ENCODE measurements around the gene BDH2. TPM values are rescaled to one million over a fixed set of nuclear protein-coding genes. Genes with fewer than 3 reads are reported as not detected.
A peak's percentile ranks its signal among the peaks of the same experiment; 100 is the strongest.

The BDH2 gene
- total RNA-seq, 1 donor, result 36.6 TPM

DNA sequence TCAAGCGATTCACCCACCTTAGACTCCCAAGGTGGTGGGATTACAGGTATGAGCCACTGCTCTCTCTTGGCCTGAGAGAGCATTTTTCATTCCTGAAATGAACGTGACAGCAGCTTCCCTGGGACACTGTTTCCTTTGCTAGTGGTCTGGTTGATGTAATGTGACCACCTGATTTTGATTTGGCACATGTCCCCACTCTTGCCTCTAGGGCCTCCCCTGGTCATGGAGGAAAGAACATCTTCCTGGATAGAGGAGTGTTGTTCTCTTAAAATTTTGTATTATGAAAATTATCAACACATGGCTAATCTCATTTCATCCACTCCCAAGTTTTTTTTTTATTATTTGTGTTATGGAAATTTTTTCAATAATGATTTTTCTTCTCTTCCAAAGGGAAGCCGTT, 46.9 kb downstream of the BDH2 start:
- DNase-seq (ENCODE audit: insufficient read length, low spot score, missing footprints), result no peak
- TF ChIP-seq, protein P1, sequence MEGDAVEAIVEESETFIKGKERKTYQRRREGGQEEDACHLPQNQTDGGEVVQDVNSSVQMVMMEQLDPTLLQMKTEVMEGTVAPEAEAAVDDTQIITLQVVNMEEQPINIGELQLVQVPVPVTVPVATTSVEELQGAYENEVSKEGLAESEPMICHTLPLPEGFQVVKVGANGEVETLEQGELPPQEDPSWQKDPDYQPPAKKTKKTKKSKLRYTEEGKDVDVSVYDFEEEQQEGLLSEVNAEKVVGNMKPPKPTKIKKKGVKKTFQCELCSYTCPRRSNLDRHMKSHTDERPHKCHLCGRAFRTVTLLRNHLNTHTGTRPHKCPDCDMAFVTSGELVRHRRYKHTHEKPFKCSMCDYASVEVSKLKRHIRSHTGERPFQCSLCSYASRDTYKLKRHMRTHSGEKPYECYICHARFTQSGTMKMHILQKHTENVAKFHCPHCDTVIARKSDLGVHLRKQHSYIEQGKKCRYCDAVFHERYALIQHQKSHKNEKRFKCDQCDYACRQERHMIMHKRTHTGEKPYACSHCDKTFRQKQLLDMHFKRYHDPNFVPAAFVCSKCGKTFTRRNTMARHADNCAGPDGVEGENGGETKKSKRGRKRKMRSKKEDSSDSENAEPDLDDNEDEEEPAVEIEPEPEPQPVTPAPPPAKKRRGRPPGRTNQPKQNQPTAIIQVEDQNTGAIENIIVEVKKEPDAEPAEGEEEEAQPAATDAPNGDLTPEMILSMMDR (IDR thresholded peaks at IDR 0.05; ENCODE audit: extremely low read depth, low read depth, low read length), result no peak
- Histone ChIP-seq H3K27me3 (ENCODE audit: insufficient read depth, low read length) (no peaks in the 10 kb centered on the region), H3K4me2 (ENCODE audit: insufficient read depth, low read length) (no peak overlapping the region), H3K4me3 (ENCODE audit: insufficient read depth, low read length) (no peak overlapping the region), H3K27ac (ENCODE audit: low read depth, low read length) (no peak overlapping the region), H3K4me1 (ENCODE audit: insufficient read depth, low read length) (peaks cover 4% of the 10 kb centered on the region), H4K20me1 (ENCODE audit: insufficient read depth, low read length) (no peaks in the 10 kb centered on the region), H3K9me3 (ENCODE audit: low read depth, low read length) (no peaks in the 10 kb centered on the region), H2AFZ (ENCODE audit: low read length) (no peak overlapping the region), H3K36me3 (ENCODE audit: insufficient read depth, low read length) (no peaks in the 10 kb centered on the region), H3K79me2 (ENCODE audit: insufficient read depth, low read length) (no peaks in the 10 kb centered on the region)

DNA sequence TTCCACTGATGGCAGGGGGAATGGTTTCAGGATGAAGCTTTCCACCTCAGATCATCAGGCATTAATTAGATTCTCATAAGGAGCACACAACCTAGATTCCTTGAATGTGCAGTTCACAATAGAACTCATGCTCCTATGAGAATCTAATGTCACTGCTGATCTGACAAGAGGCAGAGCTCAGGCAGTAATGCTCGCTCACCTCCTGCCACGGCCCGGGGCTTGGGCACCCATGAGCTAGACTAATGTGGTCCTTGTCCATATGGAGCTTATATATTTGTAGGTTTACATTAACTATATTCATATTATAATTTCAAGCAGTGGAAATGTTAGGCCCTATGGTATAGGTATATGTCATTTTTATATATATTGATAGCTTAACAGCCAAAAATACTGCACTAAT, 47.5 kb downstream of the BDH2 start:
- Histone ChIP-seq H3K4me3 (ENCODE audit: insufficient read depth, low read length) (no peak overlapping the region), H4K20me1 (ENCODE audit: insufficient read depth, low read length) (no peaks in the 10 kb centered on the region), H3K4me1 (ENCODE audit: insufficient read depth, low read length) (peaks cover 4% of the 10 kb centered on the region), H3K9me3 (ENCODE audit: low read depth, low read length) (no peaks in the 10 kb centered on the region), H3K36me3 (ENCODE audit: insufficient read depth, low read length) (no peaks in the 10 kb centered on the region), H3K4me2 (ENCODE audit: insufficient read depth, low read length) (no peak overlapping the region), H3K27ac (ENCODE audit: low read depth, low read length) (no peak overlapping the region), H3K79me2 (ENCODE audit: insufficient read depth, low read length) (no peaks in the 10 kb centered on the region), H3K27me3 (ENCODE audit: insufficient read depth, low read length) (no peaks in the 10 kb centered on the region), H2AFZ (ENCODE audit: low read length) (no peak overlapping the region)
- DNase-seq (ENCODE audit: insufficient read length, low spot score, missing footprints), result no peak
- TF ChIP-seq, protein P1 (IDR thresholded peaks at IDR 0.05; ENCODE audit: extremely low read depth, low read depth, low read length), result no peak

DNA sequence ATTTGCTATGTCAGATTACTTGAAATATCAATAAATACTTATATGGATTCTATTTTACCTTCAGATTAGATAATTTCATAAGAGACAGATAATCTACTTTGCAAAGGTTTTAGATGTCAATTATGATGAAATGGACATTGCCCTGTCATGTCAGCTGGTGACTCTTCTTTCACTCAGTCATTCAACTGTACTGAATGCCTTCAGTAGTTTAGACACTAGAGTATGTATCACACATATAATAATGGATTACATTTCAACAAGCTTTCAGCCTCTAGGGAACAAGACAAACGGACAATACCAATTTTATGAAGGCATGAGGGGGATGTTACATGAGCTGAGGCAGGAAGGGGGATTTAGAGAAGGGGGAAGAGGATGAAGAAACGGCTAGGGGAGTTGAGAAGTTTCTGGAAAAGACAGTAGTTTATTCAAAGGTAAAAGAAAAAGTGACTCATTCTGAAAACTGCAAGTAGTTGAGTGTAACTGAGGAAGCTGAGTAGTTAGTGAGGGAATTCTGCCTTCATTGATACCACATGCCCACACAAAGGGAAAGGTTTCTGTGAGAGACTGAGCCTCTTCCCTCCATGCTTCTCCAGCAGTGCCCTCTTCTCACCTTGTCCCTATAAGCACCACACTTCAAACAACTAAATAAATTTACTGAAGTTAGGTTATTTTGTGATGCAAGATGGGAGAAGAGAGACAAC, 48.7 kb downstream of the BDH2 start:
- H3K36me3 ChIP-seq (ENCODE audit: insufficient read depth, low read length), result no peaks in the 10 kb centered on the region
- H3K4me3 ChIP-seq (ENCODE audit: insufficient read depth, low read length), result no peak overlapping the region
- peak overlapping the region; percentile 67 for H3K4me2 ChIP-seq (ENCODE audit: insufficient read depth, low read length)
- TF ChIP-seq, protein P1 (IDR thresholded peaks at IDR 0.05; ENCODE audit: extremely low read depth, low read depth, low read length), result no peak
- H3K4me1 ChIP-seq (ENCODE audit: insufficient read depth, low read length), result peaks cover 4% of the 10 kb centered on the region
- no peaks in the 10 kb centered on the region for H3K9me3 ChIP-seq (ENCODE audit: low read depth, low read length)
- no peaks in the 10 kb centered on the region for H3K27me3 ChIP-seq (ENCODE audit: insufficient read depth, low read length)
- H3K27ac ChIP-seq (ENCODE audit: low read depth, low read length), result no peak overlapping the region
- H3K79me2 ChIP-seq (ENCODE audit: insufficient read depth, low read length), result no peaks in the 10 kb centered on the region
- DNase-seq (ENCODE audit: insufficient read length, low spot score, missing footprints), result peak; percentile 27
- H2AFZ ChIP-seq (ENCODE audit: low read length), result peak overlapping the region; percentile 82
- no peaks in the 10 kb centered on the region for H4K20me1 ChIP-seq (ENCODE audit: insufficient read depth, low read length)

DNA sequence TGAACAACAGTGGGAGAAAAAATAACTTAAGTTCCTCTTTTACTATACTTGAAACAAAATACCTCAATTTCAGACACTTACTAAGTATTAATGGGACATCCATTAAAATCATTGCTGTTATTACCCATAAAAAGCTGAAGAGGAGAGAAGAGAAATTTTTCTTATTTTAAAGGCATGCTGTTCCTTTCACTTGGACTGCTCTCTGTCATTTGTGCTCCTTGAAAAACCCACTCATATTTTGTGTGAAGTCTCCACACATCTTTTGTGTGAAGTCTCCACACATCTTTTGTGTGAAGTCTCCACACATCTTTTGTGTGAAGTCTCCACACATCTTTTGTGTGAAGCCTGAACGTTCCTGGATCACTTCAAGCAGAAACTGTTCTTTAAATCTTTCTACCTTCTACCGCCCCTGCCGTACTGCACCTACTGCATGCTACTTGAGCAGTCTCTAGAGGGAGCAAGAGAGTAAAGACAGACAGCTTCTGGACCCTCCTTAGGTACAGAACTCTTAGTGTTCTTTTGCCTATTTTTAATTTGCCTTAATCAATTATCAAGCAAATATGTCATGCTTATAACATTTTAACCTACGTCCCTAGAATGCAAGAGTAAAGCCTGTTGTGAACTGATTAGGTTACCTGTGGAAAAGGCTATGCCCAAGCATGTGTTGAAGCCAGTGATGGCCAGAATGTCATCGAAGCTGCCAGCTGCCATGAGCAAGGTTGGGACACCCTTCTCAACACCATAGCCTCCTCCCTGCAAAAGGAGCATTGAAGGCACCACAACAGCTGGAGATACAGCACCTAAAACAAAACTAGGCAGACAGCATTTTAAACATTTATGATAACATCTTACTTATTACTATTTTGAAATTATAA, 53.0 kb downstream of the BDH2 start:
- Histone ChIP-seq H3K27ac (ENCODE audit: low read depth, low read length) (no peak overlapping the region), H3K36me3 (ENCODE audit: insufficient read depth, low read length) (no peaks in the 10 kb centered on the region), H3K79me2 (ENCODE audit: insufficient read depth, low read length) (no peaks in the 10 kb centered on the region), H3K9me3 (ENCODE audit: low read depth, low read length) (no peaks in the 10 kb centered on the region), H3K4me3 (ENCODE audit: insufficient read depth, low read length) (no peak overlapping the region), H3K27me3 (ENCODE audit: insufficient read depth, low read length) (no peaks in the 10 kb centered on the region), H3K4me1 (ENCODE audit: insufficient read depth, low read length) (peaks cover 4% of the 10 kb centered on the region), H4K20me1 (ENCODE audit: insufficient read depth, low read length) (no peaks in the 10 kb centered on the region), H2AFZ (ENCODE audit: low read length) (peak overlapping the region; percentile 6), H3K4me2 (ENCODE audit: insufficient read depth, low read length) (no peak overlapping the region)
- TF ChIP-seq, protein P1 (IDR thresholded peaks at IDR 0.05; ENCODE audit: extremely low read depth, low read depth, low read length), result peak; percentile 77
- no peak for DNase-seq (ENCODE audit: insufficient read length, low spot score, missing footprints)

Measured in osteoblast (primary cell).